ENCODE data around the gene CDAN1. TPM values are rescaled to one million over a fixed set of nuclear protein-coding genes. Genes with fewer than 3 reads are reported as not detected.

The CDAN1 gene
- total RNA-seq, 1 donor from 2014 or later: 20.6 TPM

- no peaks in the 10 kb centered on the region for H3K4me1 Mint-ChIP-seq (ENCODE audit: low read depth, unreplicated experiment)
- no peak for DNase-seq
- peaks cover 3% of the 10 kb centered on the region for H3K27me3 Mint-ChIP-seq (ENCODE audit: unreplicated experiment)
- no peak for TF ChIP-seq CTCF (IDR thresholded peaks at IDR 0.05; ENCODE audit: partially characterized antibody, unreplicated experiment)
- H3K27ac Mint-ChIP-seq (ENCODE audit: unreplicated experiment): no peak overlapping the region
- peaks cover 14% of the 10 kb centered on the region for H3K36me3 Mint-ChIP-seq (ENCODE audit: unreplicated experiment)
- H3K4me3 Mint-ChIP-seq (ENCODE audit: unreplicated experiment): no peak overlapping the region
- H3K9me3 Mint-ChIP-seq (ENCODE audit: unreplicated experiment): peaks cover 2% of the 10 kb centered on the region
Observed at GRCh38 chr15:42693942-42694341, 43.0 kb downstream of the CDAN1 start.

GRCh38 chr15:42693496-42693895 is 43.4 kb downstream of the CDAN1 start:
- H3K27me3 Mint-ChIP-seq (ENCODE audit: unreplicated experiment): peaks cover 3% of the 10 kb centered on the region
- TF ChIP-seq CTCF (IDR thresholded peaks at IDR 0.05; ENCODE audit: partially characterized antibody, unreplicated experiment): no peak
- H3K4me3 Mint-ChIP-seq (ENCODE audit: unreplicated experiment): no peak overlapping the region
- no peaks in the 10 kb centered on the region for H3K4me1 Mint-ChIP-seq (ENCODE audit: low read depth, unreplicated experiment)
- peaks cover 14% of the 10 kb centered on the region for H3K36me3 Mint-ChIP-seq (ENCODE audit: unreplicated experiment)
- H3K9me3 Mint-ChIP-seq (ENCODE audit: unreplicated experiment): peaks cover 2% of the 10 kb centered on the region
- DNase-seq: no peak
- H3K27ac Mint-ChIP-seq (ENCODE audit: unreplicated experiment): no peak overlapping the region

GRCh38 chr15:42692997-42693396 is 43.9 kb downstream of the CDAN1 start:
- Mint-ChIP-seq H3K27ac (ENCODE audit: unreplicated experiment) (no peak overlapping the region), H3K27me3 (ENCODE audit: unreplicated experiment) (peaks cover 3% of the 10 kb centered on the region), H3K4me3 (ENCODE audit: unreplicated experiment) (no peak overlapping the region), H3K9me3 (ENCODE audit: unreplicated experiment) (peaks cover 2% of the 10 kb centered on the region), H3K4me1 (ENCODE audit: low read depth, unreplicated experiment) (no peaks in the 10 kb centered on the region), H3K36me3 (ENCODE audit: unreplicated experiment) (peaks cover 14% of the 10 kb centered on the region)
- no peak for DNase-seq
- TF ChIP-seq CTCF (IDR thresholded peaks at IDR 0.05; ENCODE audit: partially characterized antibody, unreplicated experiment): no peak

- no peaks in the 10 kb centered on the region for H3K4me1 Mint-ChIP-seq (ENCODE audit: low read depth, unreplicated experiment)
- no peak for TF ChIP-seq CTCF (IDR thresholded peaks at IDR 0.05; ENCODE audit: partially characterized antibody, unreplicated experiment)
- no peak overlapping the region for H3K4me3 Mint-ChIP-seq (ENCODE audit: unreplicated experiment)
- H3K36me3 Mint-ChIP-seq (ENCODE audit: unreplicated experiment): peaks cover 14% of the 10 kb centered on the region
- H3K27ac Mint-ChIP-seq (ENCODE audit: unreplicated experiment): no peak overlapping the region
- no peak for DNase-seq
- H3K9me3 Mint-ChIP-seq (ENCODE audit: unreplicated experiment): peaks cover 2% of the 10 kb centered on the region
- H3K27me3 Mint-ChIP-seq (ENCODE audit: unreplicated experiment): peaks cover 3% of the 10 kb centered on the region
Observed at GRCh38 chr15:42692536-42692935, 44.4 kb downstream of the CDAN1 start.

GRCh38 chr15:42691770-42692169 is 45.2 kb downstream of the CDAN1 start:
- no peak for DNase-seq
- no peak for TF ChIP-seq CTCF (IDR thresholded peaks at IDR 0.05; ENCODE audit: partially characterized antibody, unreplicated experiment)
- Mint-ChIP-seq H3K36me3 (ENCODE audit: unreplicated experiment) (peaks cover 14% of the 10 kb centered on the region), H3K4me1 (ENCODE audit: low read depth, unreplicated experiment) (no peaks in the 10 kb centered on the region), H3K27me3 (ENCODE audit: unreplicated experiment) (peaks cover 3% of the 10 kb centered on the region), H3K9me3 (ENCODE audit: unreplicated experiment) (peaks cover 2% of the 10 kb centered on the region), H3K27ac (ENCODE audit: unreplicated experiment) (no peak overlapping the region), H3K4me3 (ENCODE audit: unreplicated experiment) (no peak overlapping the region)

Data from glutamatergic neuron (in vitro differentiated cells).